BLaER1 (cell line): ENCODE results near the gene MEGF11.

ENCODE experiments used
- H3K27ac ChIP-seq: shearing (Covaris generic); formaldehyde crosslinking; 2 replicates; pipeline ENCODE4 v1.8.1; 2022
- H3K27me3 ChIP-seq: shearing (Covaris generic); formaldehyde crosslinking; 2 replicates; pipeline ENCODE4 v1.8.1; 2022
- H3K36me3 ChIP-seq: shearing (Covaris generic); formaldehyde crosslinking; 2 replicates; pipeline ENCODE4 v1.8.1; 2022
- H3K4me1 ChIP-seq: shearing (Covaris generic); formaldehyde crosslinking; 2 replicates; pipeline ENCODE4 v1.8.1; 2022
- H3K4me2 ChIP-seq: shearing (Covaris generic); formaldehyde crosslinking; 2 replicates; pipeline ENCODE4 v1.8.1; 2022
- H3K4me3 ChIP-seq: shearing (Covaris generic); formaldehyde crosslinking; 2 replicates; pipeline ENCODE4 v1.8.1; 2022
- H3K9ac ChIP-seq: shearing (Covaris generic); formaldehyde crosslinking; 2 replicates; pipeline ENCODE4 v1.8.1; 2022
- H3K9me3 ChIP-seq: shearing (Covaris generic); formaldehyde crosslinking; 2 replicates; pipeline ENCODE4 v1.8.1; 2022
- H4K20me1 ChIP-seq: shearing (Covaris generic); formaldehyde crosslinking; 2 replicates; pipeline ENCODE4 v1.8.1; 2022
- Cebpa-rat ChIP-seq: shearing (Covaris generic); IDR thresholded peaks from 2 replicates; pipeline ENCODE4 v1.8.1; 2022

MEGF11 gene

GRCh38 chr15:66032006-66032405, 221.5 kb downstream of the MEGF11 start:
- H4K20me1 ChIP-seq = no peaks in the 10 kb centered on the region
- no peaks in the 10 kb centered on the region for H3K4me1 ChIP-seq
- no peaks in the 10 kb centered on the region for H3K9me3 ChIP-seq
- TF ChIP-seq Cebpa-rat = no peak
- H3K9ac ChIP-seq = no peak overlapping the region
- H3K4me3 ChIP-seq = no peak overlapping the region
- H3K36me3 ChIP-seq = no peaks in the 10 kb centered on the region
- no peak overlapping the region for H3K27ac ChIP-seq
- no peak overlapping the region for H3K4me2 ChIP-seq
- no peaks in the 10 kb centered on the region for H3K27me3 ChIP-seq

- no peaks in the 10 kb centered on the region for H3K9me3 ChIP-seq
- no peak overlapping the region for H3K9ac ChIP-seq
- no peak overlapping the region for H3K4me2 ChIP-seq
- no peaks in the 10 kb centered on the region for H4K20me1 ChIP-seq
- H3K27ac ChIP-seq = no peak overlapping the region
- no peak overlapping the region for H3K4me3 ChIP-seq
- no peaks in the 10 kb centered on the region for H3K4me1 ChIP-seq
- no peaks in the 10 kb centered on the region for H3K27me3 ChIP-seq
- no peaks in the 10 kb centered on the region for H3K36me3 ChIP-seq
- no peak for TF ChIP-seq Cebpa-rat
Measured at GRCh38 chr15:66030650-66031049, 222.9 kb downstream of the MEGF11 start.

GRCh38 chr15:66029650-66030049, 223.9 kb downstream of the MEGF11 start:
- Histone ChIP-seq H3K27me3 (no peaks in the 10 kb centered on the region), H3K4me3 (no peak overlapping the region), H4K20me1 (no peaks in the 10 kb centered on the region), H3K9ac (no peak overlapping the region), H3K27ac (no peak overlapping the region), H3K9me3 (no peaks in the 10 kb centered on the region), H3K36me3 (no peaks in the 10 kb centered on the region), H3K4me1 (peaks cover 5% of the 10 kb centered on the region; the same call in 1 of the 2 replicates), H3K4me2 (no peak overlapping the region)
- no peak for TF ChIP-seq Cebpa-rat

GRCh38 chr15:66027268-66027805, 226.2 kb downstream of the MEGF11 start:
- Histone ChIP-seq H3K4me1 (peaks cover 5% of the 10 kb centered on the region; the same call in 1 of the 2 replicates), H3K9ac (no peak overlapping the region), H3K9me3 (no peaks in the 10 kb centered on the region), H3K27me3 (no peaks in the 10 kb centered on the region), H3K36me3 (no peaks in the 10 kb centered on the region), H4K20me1 (no peaks in the 10 kb centered on the region), H3K4me3 (no peak overlapping the region), H3K4me2 (no peak overlapping the region), H3K27ac (no peak overlapping the region)
- no peak for TF ChIP-seq Cebpa-rat

GRCh38 chr15:66025972-66026371, 227.6 kb downstream of the MEGF11 start:
- H3K36me3 ChIP-seq = no peaks in the 10 kb centered on the region
- H3K27ac ChIP-seq = no peak overlapping the region
- no peak overlapping the region for H3K4me3 ChIP-seq
- no peaks in the 10 kb centered on the region for H3K27me3 ChIP-seq
- H3K9ac ChIP-seq = no peak overlapping the region
- no peaks in the 10 kb centered on the region for H3K9me3 ChIP-seq
- H3K4me2 ChIP-seq = no peak overlapping the region
- H3K4me1 ChIP-seq = peaks cover 5% of the 10 kb centered on the region; the same call in 1 of the 2 replicates
- TF ChIP-seq Cebpa-rat = no peak
- H4K20me1 ChIP-seq = no peaks in the 10 kb centered on the region

GRCh38 chr15:66025015-66025452, 228.5 kb downstream of the MEGF11 start:
- Histone ChIP-seq H4K20me1 (no peaks in the 10 kb centered on the region), H3K4me3 (no peak overlapping the region), H3K36me3 (no peaks in the 10 kb centered on the region), H3K4me1 (peaks cover 5% of the 10 kb centered on the region; the same call in 1 of the 2 replicates), H3K27me3 (no peaks in the 10 kb centered on the region), H3K27ac (no peak overlapping the region), H3K4me2 (no peak overlapping the region), H3K9ac (no peak overlapping the region), H3K9me3 (no peaks in the 10 kb centered on the region)
- no peak for TF ChIP-seq Cebpa-rat

- H3K4me2 ChIP-seq = no peak overlapping the region
- no peak for TF ChIP-seq Cebpa-rat
- H3K36me3 ChIP-seq = no peaks in the 10 kb centered on the region
- H3K4me3 ChIP-seq = no peak overlapping the region
- H3K9ac ChIP-seq = no peak overlapping the region
- H3K4me1 ChIP-seq = peaks cover 5% of the 10 kb centered on the region; the same call in 1 of the 2 replicates
- H3K9me3 ChIP-seq = no peaks in the 10 kb centered on the region
- no peaks in the 10 kb centered on the region for H3K27me3 ChIP-seq
- no peak overlapping the region for H3K27ac ChIP-seq
- no peaks in the 10 kb centered on the region for H4K20me1 ChIP-seq
Measured at GRCh38 chr15:66024116-66024515, 229.4 kb downstream of the MEGF11 start.

- no peak for TF ChIP-seq Cebpa-rat
- Histone ChIP-seq H4K20me1 (no peaks in the 10 kb centered on the region), H3K9me3 (no peaks in the 10 kb centered on the region), H3K27me3 (no peaks in the 10 kb centered on the region), H3K4me3 (no peak overlapping the region), H3K9ac (no peak overlapping the region), H3K4me1 (peaks cover 5% of the 10 kb centered on the region; the same call in 1 of the 2 replicates), H3K27ac (no peak overlapping the region), H3K36me3 (no peaks in the 10 kb centered on the region), H3K4me2 (no peak overlapping the region)
Measured at GRCh38 chr15:66023311-66023972, 230.1 kb downstream of the MEGF11 start.

GRCh38 chr15:66022163-66022525, 231.4 kb downstream of the MEGF11 start:
- Histone ChIP-seq H3K36me3 (no peaks in the 10 kb centered on the region), H4K20me1 (no peaks in the 10 kb centered on the region), H3K9me3 (no peaks in the 10 kb centered on the region), H3K4me3 (no peak overlapping the region), H3K9ac (no peak overlapping the region), H3K27ac (no peak overlapping the region), H3K27me3 (no peaks in the 10 kb centered on the region), H3K4me1 (peaks cover 17% of the 10 kb centered on the region), H3K4me2 (no peak overlapping the region)
- no peak for TF ChIP-seq Cebpa-rat

- Histone ChIP-seq H3K4me2 (no peak overlapping the region), H3K36me3 (no peaks in the 10 kb centered on the region), H3K9ac (no peak overlapping the region), H3K9me3 (no peaks in the 10 kb centered on the region), H3K27ac (no peak overlapping the region), H4K20me1 (no peaks in the 10 kb centered on the region), H3K27me3 (no peaks in the 10 kb centered on the region), H3K4me1 (peaks cover 17% of the 10 kb centered on the region), H3K4me3 (no peak overlapping the region)
- TF ChIP-seq Cebpa-rat = no peak
Measured at GRCh38 chr15:66021496-66022162, 231.9 kb downstream of the MEGF11 start.
